HepG2 (cell line): ENCODE data around the gene EEFSEC.

ENCODE experiments used
- CEBPB ChIP-seq: IDR thresholded peaks from 2 replicates; pipeline ENCODE4 v1.6.1; 2011; ENCODE audit warnings: low read depth, low read length, improper control_type of control experiment, borderline replicate concordance
- NFE2L2 ChIP-seq: fragments of 150-350 bp; IDR thresholded peaks from 2 replicates; pipeline ENCODE4 v1.6.1; 2014; ENCODE audit warnings: low read length
- RFX3 ChIP-seq: IDR thresholded peaks from 2 replicates; pipeline ENCODE4 v1.6.1; 2016; ENCODE audit warnings: missing biosample characterization, missing genetic modification reagents
- TF ChIP-seq, protein P1 (sequence below): sonication (generic); formaldehyde crosslinking; IDR thresholded peaks from 2 replicates; pipeline ENCODE4 v1.5.0; 2020; ENCODE audit warnings: mild to moderate bottlenecking, missing genetic modification reagents, moderate library complexity
- TF ChIP-seq, protein P2 (sequence below): conservative IDR thresholded peaks from 2 replicates; pipeline ENCODE4 v1.6.1; 2018; ENCODE audit warnings: missing genetic modification reagents
- TF ChIP-seq, protein P3 (sequence below): sonication (generic); formaldehyde crosslinking; IDR thresholded peaks from 2 replicates; pipeline ENCODE4 v1.4.0; 2020; ENCODE audit warnings: mild to moderate bottlenecking, missing genetic modification reagents
- TF ChIP-seq, protein P4 (sequence below): sonication (generic); formaldehyde crosslinking; IDR thresholded peaks from 2 replicates; pipeline ENCODE4 v1.4.0; 2020; ENCODE audit warnings: low read depth, mild to moderate bottlenecking, missing genetic modification reagents

DNA sequence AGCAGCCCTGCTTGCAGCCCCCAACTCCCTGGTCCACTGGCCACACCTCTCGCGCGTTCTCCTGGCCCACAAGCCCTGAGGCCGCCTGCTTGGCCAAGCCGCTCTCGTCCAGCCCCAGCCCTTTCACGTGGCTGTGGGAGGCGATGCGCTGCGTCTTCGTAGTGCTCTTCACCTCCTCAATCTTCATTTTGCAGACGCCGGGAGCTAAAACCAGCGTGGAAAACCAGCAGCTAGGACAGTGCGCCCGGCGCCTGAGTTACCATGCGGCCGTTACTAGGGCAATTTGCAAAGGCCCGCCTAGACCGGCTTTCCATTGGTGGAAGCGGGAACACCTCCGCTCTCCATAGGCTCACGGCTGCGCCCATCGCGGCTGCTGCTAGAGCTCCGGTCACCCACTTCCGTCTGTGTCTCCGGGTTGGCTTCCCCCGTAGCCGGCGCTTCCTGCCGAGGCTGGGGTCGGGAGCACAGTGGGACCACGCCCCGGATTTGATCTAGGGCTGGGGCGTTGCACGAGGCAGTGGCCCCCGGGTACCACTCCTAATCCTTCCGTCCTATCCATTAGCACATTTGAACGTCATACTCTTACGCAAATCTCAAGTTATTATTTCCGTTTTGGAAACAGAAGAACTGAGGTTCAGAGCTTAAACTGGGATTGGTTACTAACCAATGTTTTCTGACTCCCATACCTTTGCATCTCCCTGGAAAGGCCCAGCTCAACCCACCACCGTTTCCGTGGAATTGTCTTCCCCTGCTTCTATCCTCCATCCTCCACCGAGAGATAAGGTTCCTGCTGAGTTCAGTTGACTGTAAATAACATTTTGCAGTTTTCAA, 29.5 kb upstream of the EEFSEC start, which contains the start of gene RUVBL1:
- TF ChIP-seq, protein P1, sequence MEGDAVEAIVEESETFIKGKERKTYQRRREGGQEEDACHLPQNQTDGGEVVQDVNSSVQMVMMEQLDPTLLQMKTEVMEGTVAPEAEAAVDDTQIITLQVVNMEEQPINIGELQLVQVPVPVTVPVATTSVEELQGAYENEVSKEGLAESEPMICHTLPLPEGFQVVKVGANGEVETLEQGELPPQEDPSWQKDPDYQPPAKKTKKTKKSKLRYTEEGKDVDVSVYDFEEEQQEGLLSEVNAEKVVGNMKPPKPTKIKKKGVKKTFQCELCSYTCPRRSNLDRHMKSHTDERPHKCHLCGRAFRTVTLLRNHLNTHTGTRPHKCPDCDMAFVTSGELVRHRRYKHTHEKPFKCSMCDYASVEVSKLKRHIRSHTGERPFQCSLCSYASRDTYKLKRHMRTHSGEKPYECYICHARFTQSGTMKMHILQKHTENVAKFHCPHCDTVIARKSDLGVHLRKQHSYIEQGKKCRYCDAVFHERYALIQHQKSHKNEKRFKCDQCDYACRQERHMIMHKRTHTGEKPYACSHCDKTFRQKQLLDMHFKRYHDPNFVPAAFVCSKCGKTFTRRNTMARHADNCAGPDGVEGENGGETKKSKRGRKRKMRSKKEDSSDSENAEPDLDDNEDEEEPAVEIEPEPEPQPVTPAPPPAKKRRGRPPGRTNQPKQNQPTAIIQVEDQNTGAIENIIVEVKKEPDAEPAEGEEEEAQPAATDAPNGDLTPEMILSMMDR (CRISPR knock-in tag), result no peak
- TF ChIP-seq RFX3 (CRISPR knock-in tag) (peak; percentile 78), NFE2L2 (no peak), CEBPB (peak; percentile 48; the same call in 1 of the 2 replicates)
- TF ChIP-seq, protein P2, sequence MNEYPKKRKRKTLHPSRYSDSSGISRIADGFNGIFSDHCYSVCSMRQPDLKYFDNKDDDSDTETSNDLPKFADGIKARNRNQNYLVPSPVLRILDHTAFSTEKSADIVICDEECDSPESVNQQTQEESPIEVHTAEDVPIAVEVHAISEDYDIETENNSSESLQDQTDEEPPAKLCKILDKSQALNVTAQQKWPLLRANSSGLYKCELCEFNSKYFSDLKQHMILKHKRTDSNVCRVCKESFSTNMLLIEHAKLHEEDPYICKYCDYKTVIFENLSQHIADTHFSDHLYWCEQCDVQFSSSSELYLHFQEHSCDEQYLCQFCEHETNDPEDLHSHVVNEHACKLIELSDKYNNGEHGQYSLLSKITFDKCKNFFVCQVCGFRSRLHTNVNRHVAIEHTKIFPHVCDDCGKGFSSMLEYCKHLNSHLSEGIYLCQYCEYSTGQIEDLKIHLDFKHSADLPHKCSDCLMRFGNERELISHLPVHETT (CRISPR knock-in tag), result peak; percentile 94
- TF ChIP-seq, protein P3, sequence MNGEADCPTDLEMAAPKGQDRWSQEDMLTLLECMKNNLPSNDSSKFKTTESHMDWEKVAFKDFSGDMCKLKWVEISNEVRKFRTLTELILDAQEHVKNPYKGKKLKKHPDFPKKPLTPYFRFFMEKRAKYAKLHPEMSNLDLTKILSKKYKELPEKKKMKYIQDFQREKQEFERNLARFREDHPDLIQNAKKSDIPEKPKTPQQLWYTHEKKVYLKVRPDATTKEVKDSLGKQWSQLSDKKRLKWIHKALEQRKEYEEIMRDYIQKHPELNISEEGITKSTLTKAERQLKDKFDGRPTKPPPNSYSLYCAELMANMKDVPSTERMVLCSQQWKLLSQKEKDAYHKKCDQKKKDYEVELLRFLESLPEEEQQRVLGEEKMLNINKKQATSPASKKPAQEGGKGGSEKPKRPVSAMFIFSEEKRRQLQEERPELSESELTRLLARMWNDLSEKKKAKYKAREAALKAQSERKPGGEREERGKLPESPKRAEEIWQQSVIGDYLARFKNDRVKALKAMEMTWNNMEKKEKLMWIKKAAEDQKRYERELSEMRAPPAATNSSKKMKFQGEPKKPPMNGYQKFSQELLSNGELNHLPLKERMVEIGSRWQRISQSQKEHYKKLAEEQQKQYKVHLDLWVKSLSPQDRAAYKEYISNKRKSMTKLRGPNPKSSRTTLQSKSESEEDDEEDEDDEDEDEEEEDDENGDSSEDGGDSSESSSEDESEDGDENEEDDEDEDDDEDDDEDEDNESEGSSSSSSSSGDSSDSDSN (CRISPR knock-in tag), result peak; percentile 96
- TF ChIP-seq, protein P4, sequence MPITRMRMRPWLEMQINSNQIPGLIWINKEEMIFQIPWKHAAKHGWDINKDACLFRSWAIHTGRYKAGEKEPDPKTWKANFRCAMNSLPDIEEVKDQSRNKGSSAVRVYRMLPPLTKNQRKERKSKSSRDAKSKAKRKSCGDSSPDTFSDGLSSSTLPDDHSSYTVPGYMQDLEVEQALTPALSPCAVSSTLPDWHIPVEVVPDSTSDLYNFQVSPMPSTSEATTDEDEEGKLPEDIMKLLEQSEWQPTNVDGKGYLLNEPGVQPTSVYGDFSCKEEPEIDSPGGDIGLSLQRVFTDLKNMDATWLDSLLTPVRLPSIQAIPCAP (CRISPR knock-in tag), result 0 out of 2 replicates have a peak, but pooled peaks have one; percentile 42
